WTC11 (cell line): Measurements from ENCODE around the gene SPNS3. TPM values are rescaled to one million over a fixed set of nuclear protein-coding genes. Genes with fewer than 3 reads are reported as not detected.

ENCODE experiments used
- ATAC-seq: fragments of 200-7000 bp; cut with Tn5 transposase; 2 replicates; pipeline ENCODE4 v1.10.0; 2021; ENCODE audit warnings: mild to moderate bottlenecking, moderate library complexity
- CTCF ChIA-PET: fragments of 300-600 bp; sonication (Branson Sonifier 250); formaldehyde crosslinking; loops from one replicate; lab custom pipeline; 2021; ENCODE audit warnings: antibody characterized with exemption; lab: Charles Lee
- POLR2A ChIA-PET: fragments of 350-600 bp; sonication (Branson Sonifier 250); formaldehyde crosslinking; loops from one replicate; lab custom pipeline; 2021; ENCODE audit warnings: antibody characterized with exemption; lab: Charles Lee
- DNase-seq: peaks from one replicate; pipeline ENCODE4 v3.0.0; 2021; ENCODE audit warnings: low spot score
- H3K27ac Mint-ChIP-seq: 2 replicates; pipeline ENCODE4 v1.8.0; 2021; ENCODE audit warnings: mixed read lengths
- H3K27me3 Mint-ChIP-seq: 2 replicates; pipeline ENCODE4 v1.8.0; 2021; ENCODE audit warnings: low read depth, mild to moderate bottlenecking, moderate library complexity, mixed read lengths
- H3K36me3 Mint-ChIP-seq: 2 replicates; pipeline ENCODE4 v1.8.0; 2021; ENCODE audit warnings: mixed read lengths
- H3K4me1 Mint-ChIP-seq: 2 replicates; pipeline ENCODE4 v1.8.0; 2022; ENCODE audit warnings: mixed read lengths
- H3K4me3 Mint-ChIP-seq: 2 replicates; pipeline ENCODE4 v1.8.0; 2021; ENCODE audit warnings: mild to moderate bottlenecking, moderate library complexity, mixed read lengths
- H3K9me3 Mint-ChIP-seq: 2 replicates; pipeline ENCODE4 v1.8.0; 2021; ENCODE audit warnings: mixed read lengths
- CBFB ChIP-seq: sonication (generic); formaldehyde crosslinking; IDR thresholded peaks from 2 replicates; pipeline ENCODE4 v1.8.1; 2022; ENCODE audit warnings: mild to moderate bottlenecking, low read depth, missing genetic modification reagents
- ESRRA ChIP-seq: sonication (generic); formaldehyde crosslinking; IDR thresholded peaks from 2 replicates; pipeline ENCODE4 v1.8.1; 2022; ENCODE audit warnings: mild to moderate bottlenecking, missing genetic modification reagents, borderline replicate concordance
- NFE2L1 ChIP-seq: sonication (generic); formaldehyde crosslinking; IDR thresholded peaks from 2 replicates; pipeline ENCODE4 v1.8.1; 2023; ENCODE audit warnings: missing genetic modification reagents
- OVOL2 ChIP-seq: fragments of 250-450 bp; sonication (Bioruptor Pico); IDR thresholded peaks from 2 replicates; pipeline ENCODE4 v1.9.0; 2021; ENCODE audit warnings: mild to moderate bottlenecking, borderline replicate concordance
- TCF7 ChIP-seq: sonication (generic); formaldehyde crosslinking; IDR thresholded peaks from 2 replicates; pipeline ENCODE4 v1.8.0; 2022; ENCODE audit warnings: mild to moderate bottlenecking, low read depth, missing genetic modification reagents, moderate library complexity
- TEAD1 ChIP-seq: sonication (generic); formaldehyde crosslinking; IDR thresholded peaks from 2 replicates; pipeline ENCODE4 v1.8.0; 2022; ENCODE audit warnings: mild to moderate bottlenecking, missing genetic modification reagents
- TP53 ChIP-seq: sonication (generic); formaldehyde crosslinking; IDR thresholded peaks from 2 replicates; pipeline ENCODE4 v1.8.1; 2023; ENCODE audit warnings: mild to moderate bottlenecking, missing genetic modification reagents
- ZNF416 ChIP-seq: fragments of 250-450 bp; sonication (Bioruptor Pico); IDR thresholded peaks from 2 replicates; pipeline ENCODE4 v1.9.0; 2021; ENCODE audit warnings: mild to moderate bottlenecking, inconsistent platforms
- total RNA-seq: library from RNA; stranded (reverse); gene quantifications from 3 replicates; pipeline ENCODE4 v1.2.3, GENCODE V29; 2021
- TF ChIP-seq, protein P1 (sequence below): sonication (generic); formaldehyde crosslinking; IDR thresholded peaks from 2 replicates; pipeline ENCODE4 v1.8.0; 2023; ENCODE audit warnings: missing genetic modification reagents, mild to moderate bottlenecking, borderline replicate concordance
- TF ChIP-seq, protein P2 (sequence below): sonication (generic); formaldehyde crosslinking; IDR thresholded peaks from 2 replicates; pipeline ENCODE4 v1.8.1; 2022; ENCODE audit warnings: mild to moderate bottlenecking, missing genetic modification reagents, moderate library complexity, borderline replicate concordance
- TF ChIP-seq, protein P3 (sequence below): sonication (generic); formaldehyde crosslinking; IDR thresholded peaks from 2 replicates; pipeline ENCODE4 v1.8.1; 2023; ENCODE audit warnings: mild to moderate bottlenecking, missing genetic modification reagents, borderline replicate concordance
- TF ChIP-seq, protein P4 (sequence below): sonication (generic); formaldehyde crosslinking; IDR thresholded peaks from 2 replicates; pipeline ENCODE4 v1.8.1; 2023; ENCODE audit warnings: mild to moderate bottlenecking, missing genetic modification reagents, moderate library complexity
- TF ChIP-seq, protein P5 (sequence below): sonication (generic); formaldehyde crosslinking; conservative IDR thresholded peaks from 2 replicates; pipeline ENCODE4 v1.8.1; 2023; ENCODE audit warnings: mild to moderate bottlenecking, low read depth, missing genetic modification reagents, moderate library complexity
- TF ChIP-seq, protein P6 (sequence below): sonication (generic); formaldehyde crosslinking; IDR thresholded peaks from 2 replicates; pipeline ENCODE4 v1.8.0; 2023; ENCODE audit warnings: missing genetic modification reagents
- TF ChIP-seq, protein P7 (sequence below): sonication (generic); formaldehyde crosslinking; IDR thresholded peaks from 2 replicates; pipeline ENCODE4 v1.8.1; 2023; ENCODE audit warnings: mild to moderate bottlenecking, missing genetic modification reagents
- TF ChIP-seq, protein P8 (sequence below): sonication (generic); formaldehyde crosslinking; IDR thresholded peaks from 2 replicates; pipeline ENCODE4 v1.8.0; 2022; ENCODE audit warnings: mild to moderate bottlenecking, missing genetic modification reagents

SPNS3 gene
- total RNA-seq, 1 experiment from 2014 or later: not detected

DNA sequence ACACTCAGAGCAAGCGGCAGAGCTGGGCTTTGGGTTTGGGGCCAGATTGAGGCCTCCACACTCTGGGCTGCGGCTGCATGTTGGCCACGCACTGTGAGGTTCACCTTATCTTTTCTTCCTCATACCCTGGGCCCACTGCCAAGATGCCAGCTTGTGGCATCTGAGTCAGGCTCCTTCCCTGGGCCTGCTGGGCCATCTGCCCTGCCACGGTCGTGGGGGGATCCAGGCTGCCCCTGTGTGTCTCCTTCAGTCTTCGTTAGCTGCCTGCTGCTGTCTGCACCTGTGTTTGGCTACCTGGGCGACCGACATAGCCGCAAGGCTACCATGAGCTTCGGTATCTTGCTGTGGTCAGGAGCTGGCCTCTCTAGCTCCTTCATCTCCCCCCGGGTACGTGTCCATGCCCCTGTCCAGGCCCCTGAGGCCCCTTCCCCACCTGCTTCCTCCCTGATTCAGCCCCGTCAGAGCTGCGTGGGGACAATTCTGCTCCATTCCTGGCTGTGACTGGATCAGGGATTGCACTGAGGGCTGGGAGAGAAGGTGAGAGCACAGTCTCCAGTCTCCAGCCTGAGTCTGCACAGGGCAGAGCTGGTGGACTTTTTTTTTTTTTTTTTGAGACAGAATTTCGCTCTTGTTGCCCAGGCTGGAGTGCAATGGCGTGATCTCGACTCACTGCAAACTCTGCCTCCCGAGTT is 11.2 kb downstream of the SPNS3 start:
- no peaks in the 10 kb centered on the region for H3K4me1 Mint-ChIP-seq
- ATAC-seq: no peak
- ChIA-PET POLR2A (no interaction called here), CTCF (interaction anchor here (0.9 kb wide), 1 partner anchor 54 kb away, joined by 3 read pairs; the partner anchor contains the start of gene SPNS2)
- no peak for DNase-seq
- no peak overlapping the region for H3K27ac Mint-ChIP-seq
- peaks cover 4% of the 10 kb centered on the region; the same call in 1 of the 2 replicates for H3K27me3 Mint-ChIP-seq
- H3K36me3 Mint-ChIP-seq: no peaks in the 10 kb centered on the region
- no peak for TF ChIP-seq TP53
- TF ChIP-seq CBFB (CRISPR knock-in tag): no peak
- TF ChIP-seq, protein P1, sequence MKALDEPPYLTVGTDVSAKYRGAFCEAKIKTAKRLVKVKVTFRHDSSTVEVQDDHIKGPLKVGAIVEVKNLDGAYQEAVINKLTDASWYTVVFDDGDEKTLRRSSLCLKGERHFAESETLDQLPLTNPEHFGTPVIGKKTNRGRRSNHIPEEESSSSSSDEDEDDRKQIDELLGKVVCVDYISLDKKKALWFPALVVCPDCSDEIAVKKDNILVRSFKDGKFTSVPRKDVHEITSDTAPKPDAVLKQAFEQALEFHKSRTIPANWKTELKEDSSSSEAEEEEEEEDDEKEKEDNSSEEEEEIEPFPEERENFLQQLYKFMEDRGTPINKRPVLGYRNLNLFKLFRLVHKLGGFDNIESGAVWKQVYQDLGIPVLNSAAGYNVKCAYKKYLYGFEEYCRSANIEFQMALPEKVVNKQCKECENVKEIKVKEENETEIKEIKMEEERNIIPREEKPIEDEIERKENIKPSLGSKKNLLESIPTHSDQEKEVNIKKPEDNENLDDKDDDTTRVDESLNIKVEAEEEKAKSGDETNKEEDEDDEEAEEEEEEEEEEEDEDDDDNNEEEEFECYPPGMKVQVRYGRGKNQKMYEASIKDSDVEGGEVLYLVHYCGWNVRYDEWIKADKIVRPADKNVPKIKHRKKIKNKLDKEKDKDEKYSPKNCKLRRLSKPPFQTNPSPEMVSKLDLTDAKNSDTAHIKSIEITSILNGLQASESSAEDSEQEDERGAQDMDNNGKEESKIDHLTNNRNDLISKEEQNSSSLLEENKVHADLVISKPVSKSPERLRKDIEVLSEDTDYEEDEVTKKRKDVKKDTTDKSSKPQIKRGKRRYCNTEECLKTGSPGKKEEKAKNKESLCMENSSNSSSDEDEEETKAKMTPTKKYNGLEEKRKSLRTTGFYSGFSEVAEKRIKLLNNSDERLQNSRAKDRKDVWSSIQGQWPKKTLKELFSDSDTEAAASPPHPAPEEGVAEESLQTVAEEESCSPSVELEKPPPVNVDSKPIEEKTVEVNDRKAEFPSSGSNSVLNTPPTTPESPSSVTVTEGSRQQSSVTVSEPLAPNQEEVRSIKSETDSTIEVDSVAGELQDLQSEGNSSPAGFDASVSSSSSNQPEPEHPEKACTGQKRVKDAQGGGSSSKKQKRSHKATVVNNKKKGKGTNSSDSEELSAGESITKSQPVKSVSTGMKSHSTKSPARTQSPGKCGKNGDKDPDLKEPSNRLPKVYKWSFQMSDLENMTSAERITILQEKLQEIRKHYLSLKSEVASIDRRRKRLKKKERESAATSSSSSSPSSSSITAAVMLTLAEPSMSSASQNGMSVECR (CRISPR knock-in tag): no peak
- TF ChIP-seq, protein P2, sequence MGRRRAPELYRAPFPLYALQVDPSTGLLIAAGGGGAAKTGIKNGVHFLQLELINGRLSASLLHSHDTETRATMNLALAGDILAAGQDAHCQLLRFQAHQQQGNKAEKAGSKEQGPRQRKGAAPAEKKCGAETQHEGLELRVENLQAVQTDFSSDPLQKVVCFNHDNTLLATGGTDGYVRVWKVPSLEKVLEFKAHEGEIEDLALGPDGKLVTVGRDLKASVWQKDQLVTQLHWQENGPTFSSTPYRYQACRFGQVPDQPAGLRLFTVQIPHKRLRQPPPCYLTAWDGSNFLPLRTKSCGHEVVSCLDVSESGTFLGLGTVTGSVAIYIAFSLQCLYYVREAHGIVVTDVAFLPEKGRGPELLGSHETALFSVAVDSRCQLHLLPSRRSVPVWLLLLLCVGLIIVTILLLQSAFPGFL (CRISPR knock-in tag): no peak
- no peak for TF ChIP-seq NFE2L1 (CRISPR knock-in tag)
- no peak for TF ChIP-seq OVOL2 (CRISPR knock-in tag)
- TF ChIP-seq, protein P3, sequence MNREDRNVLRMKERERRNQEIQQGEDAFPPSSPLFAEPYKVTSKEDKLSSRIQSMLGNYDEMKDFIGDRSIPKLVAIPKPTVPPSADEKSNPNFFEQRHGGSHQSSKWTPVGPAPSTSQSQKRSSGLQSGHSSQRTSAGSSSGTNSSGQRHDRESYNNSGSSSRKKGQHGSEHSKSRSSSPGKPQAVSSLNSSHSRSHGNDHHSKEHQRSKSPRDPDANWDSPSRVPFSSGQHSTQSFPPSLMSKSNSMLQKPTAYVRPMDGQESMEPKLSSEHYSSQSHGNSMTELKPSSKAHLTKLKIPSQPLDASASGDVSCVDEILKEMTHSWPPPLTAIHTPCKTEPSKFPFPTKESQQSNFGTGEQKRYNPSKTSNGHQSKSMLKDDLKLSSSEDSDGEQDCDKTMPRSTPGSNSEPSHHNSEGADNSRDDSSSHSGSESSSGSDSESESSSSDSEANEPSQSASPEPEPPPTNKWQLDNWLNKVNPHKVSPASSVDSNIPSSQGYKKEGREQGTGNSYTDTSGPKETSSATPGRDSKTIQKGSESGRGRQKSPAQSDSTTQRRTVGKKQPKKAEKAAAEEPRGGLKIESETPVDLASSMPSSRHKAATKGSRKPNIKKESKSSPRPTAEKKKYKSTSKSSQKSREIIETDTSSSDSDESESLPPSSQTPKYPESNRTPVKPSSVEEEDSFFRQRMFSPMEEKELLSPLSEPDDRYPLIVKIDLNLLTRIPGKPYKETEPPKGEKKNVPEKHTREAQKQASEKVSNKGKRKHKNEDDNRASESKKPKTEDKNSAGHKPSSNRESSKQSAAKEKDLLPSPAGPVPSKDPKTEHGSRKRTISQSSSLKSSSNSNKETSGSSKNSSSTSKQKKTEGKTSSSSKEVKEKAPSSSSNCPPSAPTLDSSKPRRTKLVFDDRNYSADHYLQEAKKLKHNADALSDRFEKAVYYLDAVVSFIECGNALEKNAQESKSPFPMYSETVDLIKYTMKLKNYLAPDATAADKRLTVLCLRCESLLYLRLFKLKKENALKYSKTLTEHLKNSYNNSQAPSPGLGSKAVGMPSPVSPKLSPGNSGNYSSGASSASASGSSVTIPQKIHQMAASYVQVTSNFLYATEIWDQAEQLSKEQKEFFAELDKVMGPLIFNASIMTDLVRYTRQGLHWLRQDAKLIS (CRISPR knock-in tag): no peak
- TF ChIP-seq, protein P4, sequence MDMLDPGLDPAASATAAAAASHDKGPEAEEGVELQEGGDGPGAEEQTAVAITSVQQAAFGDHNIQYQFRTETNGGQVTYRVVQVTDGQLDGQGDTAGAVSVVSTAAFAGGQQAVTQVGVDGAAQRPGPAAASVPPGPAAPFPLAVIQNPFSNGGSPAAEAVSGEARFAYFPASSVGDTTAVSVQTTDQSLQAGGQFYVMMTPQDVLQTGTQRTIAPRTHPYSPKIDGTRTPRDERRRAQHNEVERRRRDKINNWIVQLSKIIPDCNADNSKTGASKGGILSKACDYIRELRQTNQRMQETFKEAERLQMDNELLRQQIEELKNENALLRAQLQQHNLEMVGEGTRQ (CRISPR knock-in tag): no peak
- TF ChIP-seq ESRRA (CRISPR knock-in tag): no peak
- no peaks in the 10 kb centered on the region for H3K9me3 Mint-ChIP-seq
- H3K4me3 Mint-ChIP-seq: no peak overlapping the region

DNA sequence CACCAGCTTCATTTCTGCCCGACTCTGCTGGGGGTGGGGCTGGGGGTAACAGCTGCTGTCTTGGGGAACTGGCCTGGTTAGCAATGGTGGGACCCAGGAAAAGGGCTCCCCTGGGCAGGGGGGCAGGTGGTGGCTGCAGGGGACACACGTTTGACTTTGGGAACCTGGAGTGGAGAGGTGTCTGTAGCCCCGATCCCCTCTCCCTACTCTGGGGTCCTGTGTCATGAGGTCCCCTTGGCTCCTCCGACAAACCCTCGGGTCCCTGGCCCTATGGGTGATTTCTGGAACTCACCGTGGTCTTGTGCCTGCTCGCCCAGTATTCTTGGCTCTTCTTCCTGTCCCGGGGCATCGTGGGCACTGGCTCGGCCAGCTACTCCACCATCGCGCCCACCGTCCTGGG is 12.0 kb downstream of the SPNS3 start:
- Mint-ChIP-seq H3K4me1 (no peaks in the 10 kb centered on the region), H3K27ac (no peak overlapping the region), H3K4me3 (no peak overlapping the region), H3K36me3 (no peaks in the 10 kb centered on the region), H3K27me3 (peaks cover 4% of the 10 kb centered on the region; the same call in 1 of the 2 replicates), H3K9me3 (no peaks in the 10 kb centered on the region)
- DNase-seq (no peak), ATAC-seq (no peak)
- CTCF ChIA-PET: no interaction called here
- POLR2A ChIA-PET: no interaction called here
- no peak for TF ChIP-seq TCF7
- no peak for TF ChIP-seq ZNF416 (CRISPR knock-in tag)
- TF ChIP-seq OVOL2 (CRISPR knock-in tag): no peak
- TF ChIP-seq, protein P5, sequence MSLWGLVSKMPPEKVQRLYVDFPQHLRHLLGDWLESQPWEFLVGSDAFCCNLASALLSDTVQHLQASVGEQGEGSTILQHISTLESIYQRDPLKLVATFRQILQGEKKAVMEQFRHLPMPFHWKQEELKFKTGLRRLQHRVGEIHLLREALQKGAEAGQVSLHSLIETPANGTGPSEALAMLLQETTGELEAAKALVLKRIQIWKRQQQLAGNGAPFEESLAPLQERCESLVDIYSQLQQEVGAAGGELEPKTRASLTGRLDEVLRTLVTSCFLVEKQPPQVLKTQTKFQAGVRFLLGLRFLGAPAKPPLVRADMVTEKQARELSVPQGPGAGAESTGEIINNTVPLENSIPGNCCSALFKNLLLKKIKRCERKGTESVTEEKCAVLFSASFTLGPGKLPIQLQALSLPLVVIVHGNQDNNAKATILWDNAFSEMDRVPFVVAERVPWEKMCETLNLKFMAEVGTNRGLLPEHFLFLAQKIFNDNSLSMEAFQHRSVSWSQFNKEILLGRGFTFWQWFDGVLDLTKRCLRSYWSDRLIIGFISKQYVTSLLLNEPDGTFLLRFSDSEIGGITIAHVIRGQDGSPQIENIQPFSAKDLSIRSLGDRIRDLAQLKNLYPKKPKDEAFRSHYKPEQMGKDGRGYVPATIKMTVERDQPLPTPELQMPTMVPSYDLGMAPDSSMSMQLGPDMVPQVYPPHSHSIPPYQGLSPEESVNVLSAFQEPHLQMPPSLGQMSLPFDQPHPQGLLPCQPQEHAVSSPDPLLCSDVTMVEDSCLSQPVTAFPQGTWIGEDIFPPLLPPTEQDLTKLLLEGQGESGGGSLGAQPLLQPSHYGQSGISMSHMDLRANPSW (CRISPR knock-in tag): no peak
- TF ChIP-seq, protein P6, sequence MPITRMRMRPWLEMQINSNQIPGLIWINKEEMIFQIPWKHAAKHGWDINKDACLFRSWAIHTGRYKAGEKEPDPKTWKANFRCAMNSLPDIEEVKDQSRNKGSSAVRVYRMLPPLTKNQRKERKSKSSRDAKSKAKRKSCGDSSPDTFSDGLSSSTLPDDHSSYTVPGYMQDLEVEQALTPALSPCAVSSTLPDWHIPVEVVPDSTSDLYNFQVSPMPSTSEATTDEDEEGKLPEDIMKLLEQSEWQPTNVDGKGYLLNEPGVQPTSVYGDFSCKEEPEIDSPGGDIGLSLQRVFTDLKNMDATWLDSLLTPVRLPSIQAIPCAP (CRISPR knock-in tag): no peak
- TF ChIP-seq TEAD1 (CRISPR knock-in tag): no peak
- TF ChIP-seq, protein P7, sequence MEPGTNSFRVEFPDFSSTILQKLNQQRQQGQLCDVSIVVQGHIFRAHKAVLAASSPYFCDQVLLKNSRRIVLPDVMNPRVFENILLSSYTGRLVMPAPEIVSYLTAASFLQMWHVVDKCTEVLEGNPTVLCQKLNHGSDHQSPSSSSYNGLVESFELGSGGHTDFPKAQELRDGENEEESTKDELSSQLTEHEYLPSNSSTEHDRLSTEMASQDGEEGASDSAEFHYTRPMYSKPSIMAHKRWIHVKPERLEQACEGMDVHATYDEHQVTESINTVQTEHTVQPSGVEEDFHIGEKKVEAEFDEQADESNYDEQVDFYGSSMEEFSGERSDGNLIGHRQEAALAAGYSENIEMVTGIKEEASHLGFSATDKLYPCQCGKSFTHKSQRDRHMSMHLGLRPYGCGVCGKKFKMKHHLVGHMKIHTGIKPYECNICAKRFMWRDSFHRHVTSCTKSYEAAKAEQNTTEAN (CRISPR knock-in tag): no peak
- TF ChIP-seq, protein P8, sequence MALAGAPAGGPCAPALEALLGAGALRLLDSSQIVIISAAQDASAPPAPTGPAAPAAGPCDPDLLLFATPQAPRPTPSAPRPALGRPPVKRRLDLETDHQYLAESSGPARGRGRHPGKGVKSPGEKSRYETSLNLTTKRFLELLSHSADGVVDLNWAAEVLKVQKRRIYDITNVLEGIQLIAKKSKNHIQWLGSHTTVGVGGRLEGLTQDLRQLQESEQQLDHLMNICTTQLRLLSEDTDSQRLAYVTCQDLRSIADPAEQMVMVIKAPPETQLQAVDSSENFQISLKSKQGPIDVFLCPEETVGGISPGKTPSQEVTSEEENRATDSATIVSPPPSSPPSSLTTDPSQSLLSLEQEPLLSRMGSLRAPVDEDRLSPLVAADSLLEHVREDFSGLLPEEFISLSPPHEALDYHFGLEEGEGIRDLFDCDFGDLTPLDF (CRISPR knock-in tag): no peak
- TF ChIP-seq ESRRA (CRISPR knock-in tag): no peak
